Measurements from ENCODE around the gene IMPA2. TPM values are rescaled to one million over a fixed set of nuclear protein-coding genes. Genes with fewer than 3 reads are reported as not detected.
A peak's percentile ranks its signal among the peaks of the same experiment; 100 is the strongest.

Gene IMPA2
- total and polyA plus RNA-seq, 10 of the 15 experiments (the other 5 are each of a cell fraction or from before 2014, with no cell fraction given): 0.24 to 21.0 (median 11.4) TPM

DNA sequence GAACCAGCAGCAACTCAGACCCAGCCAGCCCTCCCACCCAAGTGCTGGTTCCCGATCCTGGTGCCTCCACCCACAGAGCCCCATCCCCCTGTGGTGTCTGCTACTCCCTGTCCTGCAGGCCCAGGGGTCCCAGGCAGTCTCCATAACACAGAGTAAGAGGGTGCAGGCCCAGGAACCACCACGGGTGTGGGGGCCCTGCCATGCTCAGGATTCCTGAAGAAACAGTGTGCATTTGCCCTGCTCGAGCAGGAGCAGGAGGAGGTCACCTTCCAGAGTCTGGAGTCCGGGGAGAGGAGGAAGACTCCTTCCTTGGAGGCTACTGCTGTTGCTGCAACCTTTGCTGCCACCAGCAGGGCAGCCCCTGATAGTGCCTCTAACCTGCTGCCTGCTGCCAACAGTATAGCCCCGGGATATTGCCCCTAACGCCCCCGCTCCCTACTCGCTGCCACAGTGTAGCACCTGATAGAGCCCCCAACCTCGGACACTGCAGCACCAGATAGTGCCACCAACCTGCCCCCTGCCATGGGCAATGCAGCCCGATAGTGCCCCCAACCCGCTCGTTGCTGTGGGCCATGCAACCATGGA, 65.5 kb downstream of the IMPA2 start:
- Histone ChIP-seq H3K36me3 (ENCODE audit: control insufficient read depth in 2 of 2, insufficient read depth in 2 of 2, low read length in 1 of 2) (no peaks in the 10 kb centered on the region), H3K27me3 (replicated peaks in 1 of 2; ENCODE audit: control insufficient read depth in 2 of 2, insufficient read depth in 2 of 2, low read length in 1 of 2) (no peaks in the 10 kb centered on the region), H3K4me1 (ENCODE audit: control insufficient read depth, insufficient read depth, low read length) (peaks cover 30% of the 10 kb centered on the region), H3K27ac (ENCODE audit: control insufficient read depth, insufficient read depth) (no peak overlapping the region), H2AFZ (ENCODE audit: control insufficient read depth, low read depth, low read length) (no peak overlapping the region), H3K9me3 (replicated peaks; ENCODE audit: control insufficient read depth, insufficient read depth, low read length) (no peaks in the 10 kb centered on the region), H3K4me3 (no peak overlapping the region), H3K9ac (ENCODE audit: control insufficient read depth, insufficient read depth, low read length) (no peak overlapping the region), H4K20me1 (ENCODE audit: control insufficient read depth, insufficient read depth) (no peaks in the 10 kb centered on the region), H3K4me2 (ENCODE audit: control insufficient read depth, insufficient read depth) (no peak overlapping the region), H3K79me2 (ENCODE audit: control insufficient read depth, insufficient read depth, low read length) (no peaks in the 10 kb centered on the region)
- FAIRE-seq: no peak
- WGBS (ENCODE audit: insufficient coverage, insufficient replicate concordance, low lambda C conversion rate, missing lambda C conversion rate): 53% methylated on average over 12 of the region's 12 CpGs
- no peak; the same call in 2 of the 3 replicates for ATAC-seq
- CTCF ChIA-PET: no interaction called here
- no peak for DNase-seq (ENCODE audit: low read depth, low spot score)
- POLR2A ChIA-PET: no interaction called here
- TF ChIP-seq, protein P1, sequence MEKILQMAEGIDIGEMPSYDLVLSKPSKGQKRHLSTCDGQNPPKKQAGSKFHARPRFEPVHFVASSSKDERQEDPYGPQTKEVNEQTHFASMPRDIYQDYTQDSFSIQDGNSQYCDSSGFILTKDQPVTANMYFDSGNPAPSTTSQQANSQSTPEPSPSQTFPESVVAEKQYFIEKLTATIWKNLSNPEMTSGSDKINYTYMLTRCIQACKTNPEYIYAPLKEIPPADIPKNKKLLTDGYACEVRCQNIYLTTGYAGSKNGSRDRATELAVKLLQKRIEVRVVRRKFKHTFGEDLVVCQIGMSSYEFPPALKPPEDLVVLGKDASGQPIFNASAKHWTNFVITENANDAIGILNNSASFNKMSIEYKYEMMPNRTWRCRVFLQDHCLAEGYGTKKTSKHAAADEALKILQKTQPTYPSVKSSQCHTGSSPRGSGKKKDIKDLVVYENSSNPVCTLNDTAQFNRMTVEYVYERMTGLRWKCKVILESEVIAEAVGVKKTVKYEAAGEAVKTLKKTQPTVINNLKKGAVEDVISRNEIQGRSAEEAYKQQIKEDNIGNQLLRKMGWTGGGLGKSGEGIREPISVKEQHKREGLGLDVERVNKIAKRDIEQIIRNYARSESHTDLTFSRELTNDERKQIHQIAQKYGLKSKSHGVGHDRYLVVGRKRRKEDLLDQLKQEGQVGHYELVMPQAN (conservative IDR thresholded peaks at IDR 0.05): no peak
- TF ChIP-seq, protein P2, sequence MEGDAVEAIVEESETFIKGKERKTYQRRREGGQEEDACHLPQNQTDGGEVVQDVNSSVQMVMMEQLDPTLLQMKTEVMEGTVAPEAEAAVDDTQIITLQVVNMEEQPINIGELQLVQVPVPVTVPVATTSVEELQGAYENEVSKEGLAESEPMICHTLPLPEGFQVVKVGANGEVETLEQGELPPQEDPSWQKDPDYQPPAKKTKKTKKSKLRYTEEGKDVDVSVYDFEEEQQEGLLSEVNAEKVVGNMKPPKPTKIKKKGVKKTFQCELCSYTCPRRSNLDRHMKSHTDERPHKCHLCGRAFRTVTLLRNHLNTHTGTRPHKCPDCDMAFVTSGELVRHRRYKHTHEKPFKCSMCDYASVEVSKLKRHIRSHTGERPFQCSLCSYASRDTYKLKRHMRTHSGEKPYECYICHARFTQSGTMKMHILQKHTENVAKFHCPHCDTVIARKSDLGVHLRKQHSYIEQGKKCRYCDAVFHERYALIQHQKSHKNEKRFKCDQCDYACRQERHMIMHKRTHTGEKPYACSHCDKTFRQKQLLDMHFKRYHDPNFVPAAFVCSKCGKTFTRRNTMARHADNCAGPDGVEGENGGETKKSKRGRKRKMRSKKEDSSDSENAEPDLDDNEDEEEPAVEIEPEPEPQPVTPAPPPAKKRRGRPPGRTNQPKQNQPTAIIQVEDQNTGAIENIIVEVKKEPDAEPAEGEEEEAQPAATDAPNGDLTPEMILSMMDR (IDR thresholded peaks at IDR 0.05 in 2 of 3, conservative IDR thresholded peaks at IDR 0.05 in 1 of 3; ENCODE audit: control insufficient read depth in 2 of 3, extremely low read depth in 1 of 3, insufficient read depth in 1 of 3, low read depth in 3 of 3, low read length in 3 of 3): peak in 1 of 3 experiments; percentile 11; a peak in 2 of 6 replicates
- no peak for TF ChIP-seq RUNX3 (IDR thresholded peaks at IDR 0.05; ENCODE audit: low read length)
- intact Hi-C loops (cut with micrococcal nuclease; ENCODE audit: unreplicated experiment): no loop called here
- in situ Hi-C loops (cut with MboI): no loop called here
- BruUV-seq (replicated peaks): no TSS peak
- SMC1A ChIA-PET (ENCODE audit: uncharacterized antibody, unreplicated experiment): no interaction called here
- RAD21 ChIA-PET (ENCODE audit: unreplicated experiment): no interaction called here

Data from GM12878 (cell line).